ENCODE data around the gene RPS6KL1.
"Not testable (repeated sequence)": the region's sequence is repeated elsewhere in the genome, so short reads cannot be mapped to it uniquely, and the experiment has no call there.

Gene RPS6KL1

DNA sequence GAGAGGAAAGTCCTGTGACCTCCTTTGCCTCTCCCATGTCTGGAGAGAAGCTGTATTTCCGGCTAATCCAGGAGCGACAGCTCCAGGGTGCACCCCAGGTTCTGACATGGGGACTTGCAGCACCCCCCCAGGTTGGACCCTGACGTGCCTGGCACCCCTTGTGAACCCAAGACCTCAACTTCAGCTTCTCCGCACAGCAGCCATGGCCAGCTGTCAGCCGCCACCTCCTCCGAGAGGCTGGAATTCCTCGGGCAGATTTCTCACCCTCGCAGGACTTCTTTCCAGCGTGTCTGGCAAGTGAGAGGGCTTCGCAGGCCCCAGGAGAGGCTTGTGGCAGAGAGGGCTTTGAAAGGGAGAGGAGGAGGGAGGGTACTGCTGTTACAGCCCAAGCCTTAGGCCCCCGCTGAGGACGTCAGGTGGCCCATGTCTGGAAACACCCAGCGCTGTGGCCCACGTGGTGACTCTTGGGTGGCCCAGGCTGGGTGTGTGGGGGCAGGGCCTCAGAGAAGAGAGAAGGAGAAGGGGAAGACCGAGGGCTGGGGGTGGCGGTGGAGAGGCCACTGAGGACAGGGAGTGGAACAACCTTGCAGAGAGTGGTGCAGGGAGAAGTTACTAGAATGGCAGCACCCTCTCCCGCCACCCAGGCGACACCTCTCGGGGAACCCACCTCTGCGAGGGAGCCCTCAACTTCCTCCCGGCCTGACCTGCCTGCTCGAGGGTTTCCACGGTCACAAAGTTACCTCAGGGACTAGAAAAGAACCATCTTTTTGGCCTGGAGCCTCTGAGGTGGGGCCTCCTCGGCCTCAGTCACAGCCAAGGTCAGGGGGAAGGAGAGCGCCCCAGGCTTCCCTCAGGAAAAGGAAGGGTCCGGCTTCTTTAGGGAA, 11.7 kb upstream of the RPS6KL1 start:
- DNase-seq = no peak

DNA sequence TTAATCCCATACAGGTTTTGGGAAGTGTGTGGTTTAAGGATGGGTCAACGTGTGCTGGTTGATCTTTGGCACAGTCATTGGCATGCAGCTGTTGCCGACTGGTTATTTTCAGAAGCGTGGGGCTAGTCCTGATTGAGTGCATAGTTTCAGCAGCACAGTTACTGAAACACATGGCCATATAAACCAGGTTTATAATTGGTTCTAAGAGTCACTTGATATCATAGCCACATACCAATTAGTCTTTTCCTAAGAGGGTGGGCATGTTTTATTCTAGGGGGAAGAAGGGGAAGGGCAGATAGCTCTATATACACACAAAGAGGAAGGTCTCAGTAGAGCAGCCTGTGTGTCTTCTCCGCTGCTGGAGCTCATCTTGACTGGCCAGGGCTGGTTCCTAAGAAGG, 11.0 kb upstream of the RPS6KL1 start:
- no peak for DNase-seq

DNA sequence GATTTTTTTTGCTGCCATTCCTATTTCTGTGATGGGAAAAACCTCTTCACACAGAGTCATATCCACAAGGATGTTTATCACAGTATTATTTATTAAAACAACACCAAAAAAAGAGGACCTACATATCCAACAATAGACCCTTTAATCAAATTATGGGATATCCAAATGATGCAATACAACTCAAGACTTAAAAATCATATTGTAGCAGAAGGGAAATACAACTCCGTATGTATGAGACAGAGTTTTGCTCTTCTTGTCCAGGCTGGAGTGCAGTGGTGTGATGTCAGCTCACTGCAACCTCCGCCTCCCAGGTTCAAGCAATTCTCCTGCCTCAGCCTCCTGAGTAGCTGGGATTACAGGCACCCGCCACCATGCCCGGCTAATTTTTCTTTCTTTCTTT, 9.9 kb upstream of the RPS6KL1 start:
- DNase-seq = not testable (repeated sequence)

DNA sequence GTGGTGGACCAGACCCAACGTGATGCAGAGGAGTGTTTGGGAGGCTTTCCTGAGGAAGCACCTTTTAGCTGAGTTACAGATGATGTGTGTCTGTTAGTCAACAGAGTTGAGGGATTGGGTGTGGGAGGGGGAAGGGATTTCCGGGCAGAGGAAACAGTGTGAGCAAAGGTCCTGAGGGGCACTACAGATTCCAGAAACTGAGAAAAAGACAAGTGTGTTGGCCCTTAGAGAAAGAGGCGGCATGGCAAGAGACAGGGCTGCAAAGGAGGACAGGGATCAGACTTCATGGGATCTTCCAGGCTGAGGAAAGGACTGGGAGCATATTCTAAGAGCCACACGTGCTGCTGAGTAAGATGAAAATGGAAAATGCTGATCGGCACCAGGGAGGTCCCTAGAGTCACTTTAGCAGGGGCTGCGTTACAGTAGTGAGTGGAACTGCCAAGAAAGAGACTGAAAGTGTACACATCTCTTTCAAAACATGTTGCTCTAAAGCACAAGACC, 9.4 kb upstream of the RPS6KL1 start:
- DNase-seq = peak; percentile 27

DNA sequence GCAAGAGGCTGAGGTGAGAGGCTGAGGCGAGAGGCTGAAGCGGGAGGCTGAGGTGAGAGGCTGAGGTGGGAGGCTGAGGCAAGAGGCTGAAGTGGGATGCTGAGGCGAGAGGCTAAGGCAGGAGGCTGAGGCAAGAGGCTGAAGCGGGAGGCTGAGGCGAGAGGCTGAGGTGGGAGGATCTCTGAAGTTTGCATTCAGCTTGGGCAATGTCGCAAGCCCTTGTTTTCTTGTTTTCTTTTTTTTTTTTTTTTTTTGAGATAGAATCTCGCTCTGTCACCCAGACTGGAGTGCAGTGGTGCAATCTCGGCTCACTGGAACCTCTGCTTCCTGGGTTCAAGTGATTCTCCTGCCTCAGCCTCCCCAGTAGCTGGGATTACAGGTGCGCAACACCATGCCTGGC, 8.7 kb upstream of the RPS6KL1 start:
- not testable (repeated sequence) for DNase-seq

DNA sequence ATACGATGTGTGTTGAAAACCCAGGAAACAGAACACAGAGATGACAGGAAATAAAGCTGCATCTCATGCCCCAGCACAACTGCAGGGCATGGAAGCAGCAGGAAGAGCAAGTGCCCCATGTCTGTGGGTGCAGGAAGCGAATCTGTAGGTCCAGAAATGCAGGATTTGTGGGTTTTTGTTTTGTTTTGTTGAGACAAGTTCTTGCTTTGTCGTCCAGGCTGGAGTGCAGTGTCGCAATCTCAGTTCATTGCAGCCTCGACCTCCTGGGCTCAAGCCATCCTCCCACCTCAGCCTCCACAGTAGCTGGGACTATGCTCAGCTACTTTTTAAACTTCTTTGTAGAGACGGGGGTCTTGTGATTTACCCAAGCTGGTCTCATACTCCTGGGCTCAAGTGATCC, 6.2 kb upstream of the RPS6KL1 start:
- no peak for DNase-seq

DNA sequence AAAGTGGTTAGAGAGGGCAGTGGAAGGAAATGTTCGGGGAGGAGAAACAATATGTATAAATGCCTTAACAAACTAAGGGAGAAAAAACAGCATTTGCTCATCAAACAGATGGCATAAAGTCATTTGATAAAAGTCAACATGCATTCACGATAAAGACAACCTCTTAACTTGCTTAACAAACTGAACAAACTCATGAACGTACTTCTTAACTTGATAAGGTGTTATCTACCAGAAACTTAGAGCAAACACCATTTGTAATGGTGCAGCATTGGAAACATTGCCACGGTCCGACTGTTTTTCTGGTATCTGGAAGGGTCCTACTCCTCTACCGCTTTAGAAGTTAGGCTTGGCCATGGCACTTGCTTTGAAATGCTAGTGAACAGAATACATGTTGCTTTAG, 4.2 kb upstream of the RPS6KL1 start:
- DNase-seq = no peak

DNA sequence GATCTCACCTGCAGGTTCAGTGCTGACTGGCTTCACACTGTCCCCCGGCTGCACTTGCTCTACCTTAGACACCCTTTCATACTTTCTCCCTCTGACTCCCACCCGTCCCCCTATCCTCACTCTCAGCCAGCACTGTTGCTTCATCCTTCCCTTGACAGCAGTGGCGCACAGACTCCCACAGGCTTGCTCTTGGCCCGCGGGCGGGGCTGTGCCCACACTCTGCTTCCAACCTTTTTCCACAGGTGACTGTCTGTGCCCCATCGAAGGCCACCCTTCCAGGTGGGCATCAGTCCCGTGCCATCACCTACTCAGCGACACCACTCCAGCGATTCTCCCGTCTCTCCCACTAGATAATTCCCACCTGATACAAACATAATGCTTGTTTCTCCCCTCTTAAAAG, 1.0 kb upstream of the RPS6KL1 start:
- no peak for DNase-seq

DNA sequence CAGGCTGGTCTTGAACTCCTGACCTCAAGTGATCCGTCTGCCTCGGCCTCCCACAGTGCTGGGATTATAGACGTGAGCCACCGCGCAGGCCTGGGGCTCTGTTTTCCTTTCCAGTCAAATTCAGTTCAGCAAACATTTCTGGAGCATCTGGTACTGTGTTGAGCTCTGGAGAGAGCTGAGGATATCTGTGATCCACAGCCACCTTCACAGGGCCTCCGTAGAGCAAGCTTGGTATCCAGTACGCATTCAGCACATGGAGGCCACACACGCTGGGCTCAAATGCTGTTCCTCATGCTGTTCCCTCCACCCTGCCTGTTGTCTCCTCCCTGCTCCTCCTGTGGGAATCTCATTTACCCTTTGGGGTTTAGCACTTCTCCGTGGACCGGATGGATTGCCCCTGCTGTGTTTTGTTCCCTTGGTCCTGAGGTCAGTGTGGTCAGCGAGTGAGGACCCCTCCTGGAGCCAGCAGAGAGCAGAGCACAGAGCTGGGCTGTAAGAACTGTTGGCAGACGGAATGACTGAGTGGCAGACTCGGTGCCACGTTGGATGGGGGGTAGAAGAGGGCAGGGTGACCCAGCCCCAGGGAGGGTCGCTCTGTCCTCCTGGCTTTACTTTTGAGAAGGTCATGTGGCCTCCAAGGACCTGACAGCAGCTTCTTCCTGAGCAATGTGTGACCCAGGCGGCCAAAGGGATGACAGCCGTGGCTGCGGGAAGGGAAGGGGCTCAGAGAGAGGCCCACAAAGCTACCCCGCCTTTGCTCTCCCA, 891 bp downstream of the RPS6KL1 start:
- no peak for DNase-seq

DNA sequence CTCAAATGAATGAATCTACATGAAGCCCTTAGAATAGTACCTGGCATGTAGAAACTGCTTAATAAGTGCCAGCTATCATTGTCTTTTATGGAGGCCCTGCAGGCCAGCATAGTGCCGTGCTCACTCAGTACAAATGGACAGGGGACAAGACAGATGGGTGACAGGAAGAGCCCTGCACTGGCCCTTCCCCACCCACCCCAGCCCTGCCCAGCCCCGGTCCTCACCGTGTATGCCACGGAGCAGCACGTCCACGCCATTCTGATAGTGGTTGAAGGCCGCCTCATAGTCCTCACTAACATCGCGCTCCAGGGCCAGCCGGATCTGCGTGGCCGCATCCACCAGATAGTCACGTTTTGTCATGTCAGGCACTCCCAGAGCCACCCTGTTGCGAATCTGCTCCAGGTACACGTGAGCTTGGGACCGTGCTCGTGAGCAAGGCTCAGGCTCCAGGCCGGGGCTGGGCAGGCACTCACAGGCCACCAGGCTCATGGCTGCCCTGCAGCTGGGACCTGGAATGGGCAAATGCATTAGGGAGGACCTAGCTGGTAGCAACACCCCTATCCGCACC, 1.9 kb downstream of the RPS6KL1 start:
- no peak for DNase-seq

DNA sequence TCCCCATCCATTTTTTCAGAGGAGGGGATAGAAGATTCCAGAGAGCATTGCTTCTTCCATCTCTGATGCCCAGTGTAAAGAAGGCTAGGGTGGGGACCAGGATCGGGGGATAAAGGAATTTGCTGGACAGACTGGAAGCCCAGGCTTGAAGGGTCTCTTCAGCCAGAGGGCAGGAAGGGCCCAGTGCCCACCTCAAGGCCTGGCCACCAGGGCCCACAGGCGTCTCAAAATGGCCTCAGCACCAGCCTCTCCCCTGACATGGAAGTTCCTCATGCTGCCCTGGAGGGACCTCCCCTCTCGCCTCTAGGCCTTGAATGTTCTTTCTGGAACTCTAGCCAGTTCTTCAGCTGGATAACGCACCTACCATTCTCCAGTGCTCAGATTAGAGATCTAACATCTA, 2.8 kb downstream of the RPS6KL1 start:
- DNase-seq = no peak

DNA sequence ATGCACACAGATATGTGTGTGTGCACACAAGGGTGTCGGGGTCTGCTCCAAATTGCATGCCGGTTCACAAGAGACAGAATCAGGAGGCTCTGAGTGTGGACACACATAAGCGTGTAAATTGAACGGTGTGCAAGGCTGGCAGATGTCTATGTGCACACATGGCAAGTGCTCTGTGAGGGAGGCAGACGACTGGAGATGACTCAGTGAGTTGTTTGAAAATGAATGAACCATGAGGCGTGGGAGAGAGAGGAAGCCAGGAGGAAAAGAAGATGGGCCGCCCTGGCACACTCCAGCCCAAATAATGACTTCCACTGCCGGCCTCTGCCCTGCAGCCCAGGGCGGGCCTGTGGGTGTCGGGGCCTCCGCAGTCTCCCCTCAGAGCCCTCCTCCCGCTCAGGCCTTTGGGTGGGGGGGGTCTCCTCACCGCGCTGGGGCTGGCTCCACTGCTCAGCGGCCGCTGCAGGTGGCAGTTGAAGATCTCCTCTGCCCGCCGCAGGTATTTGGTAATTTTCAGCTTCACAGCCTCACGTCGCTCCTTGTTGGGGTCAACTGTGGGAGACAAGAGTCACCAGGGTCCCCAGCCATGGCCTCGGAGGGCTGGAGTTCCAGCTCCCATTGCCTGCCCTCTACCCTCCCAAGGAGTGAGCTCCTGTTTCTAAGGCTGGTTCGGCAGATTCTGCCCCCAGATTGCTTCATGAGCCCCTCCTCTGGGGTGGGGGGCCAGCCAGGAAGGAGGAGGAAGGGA, 3.5 kb downstream of the RPS6KL1 start:
- DNase-seq = no peak

DNA sequence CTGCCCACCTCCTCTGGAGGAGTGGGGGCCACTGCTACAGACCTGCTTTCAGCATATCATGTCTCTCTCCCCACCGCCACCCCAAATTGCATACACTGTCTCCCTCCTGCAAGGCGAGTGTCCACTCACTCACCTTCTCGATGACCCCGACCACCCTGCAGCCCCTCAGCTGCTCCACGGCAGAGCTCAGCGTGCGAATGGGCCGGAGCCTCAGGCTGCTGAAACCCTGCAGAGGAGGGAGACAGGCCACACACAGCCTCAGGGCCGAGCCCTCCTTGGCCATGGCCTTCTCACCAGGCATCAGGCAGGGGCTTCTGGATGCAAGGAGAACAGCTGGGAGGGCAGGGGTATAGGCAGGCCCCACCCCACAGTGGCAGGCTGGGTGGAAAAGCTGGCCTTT, 4.7 kb downstream of the RPS6KL1 start:
- no peak for DNase-seq

DNA sequence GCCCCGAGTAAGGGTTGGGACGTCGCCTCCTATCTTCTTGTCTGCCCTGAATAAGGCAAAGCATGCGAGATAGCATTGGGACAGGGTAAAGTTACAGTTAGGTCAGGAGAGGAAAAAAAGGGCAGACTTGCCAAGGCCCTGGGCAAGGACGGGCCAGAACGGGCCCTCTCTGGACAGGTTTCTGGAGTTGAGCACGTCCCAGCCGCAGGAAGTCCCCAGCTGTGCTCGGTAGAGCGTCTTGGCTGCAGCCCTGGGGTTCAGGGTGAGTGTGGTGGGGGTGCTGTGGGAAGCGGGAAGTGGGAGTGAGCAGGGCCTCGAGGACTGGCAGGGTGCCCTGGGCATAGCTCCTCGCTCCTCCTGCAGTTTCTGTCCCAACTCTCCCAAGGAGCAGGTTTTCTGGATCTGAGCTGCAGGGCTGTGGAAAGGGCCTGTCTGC, 5.4 kb downstream of the RPS6KL1 start:
- DNase-seq = no peak

DNA sequence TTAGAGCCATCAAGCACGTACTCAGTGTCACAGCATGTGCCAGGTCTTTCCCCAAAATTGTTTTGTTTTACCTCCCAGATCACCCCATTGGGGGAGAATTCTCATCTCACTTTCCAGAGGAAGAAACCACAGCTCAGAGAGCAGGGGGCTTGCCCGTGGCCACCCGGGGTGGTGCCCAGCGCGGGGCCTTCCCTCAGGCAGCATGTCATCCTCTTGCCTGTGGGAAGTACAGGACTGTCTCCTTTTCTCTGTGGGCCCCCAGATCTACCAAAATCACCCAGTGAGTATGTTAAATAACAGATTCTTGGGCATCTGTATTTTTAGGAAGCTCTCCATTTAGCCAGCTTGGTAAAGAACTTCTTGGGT, 5.9 kb downstream of the RPS6KL1 start:
- DNase-seq = no peak

DNA sequence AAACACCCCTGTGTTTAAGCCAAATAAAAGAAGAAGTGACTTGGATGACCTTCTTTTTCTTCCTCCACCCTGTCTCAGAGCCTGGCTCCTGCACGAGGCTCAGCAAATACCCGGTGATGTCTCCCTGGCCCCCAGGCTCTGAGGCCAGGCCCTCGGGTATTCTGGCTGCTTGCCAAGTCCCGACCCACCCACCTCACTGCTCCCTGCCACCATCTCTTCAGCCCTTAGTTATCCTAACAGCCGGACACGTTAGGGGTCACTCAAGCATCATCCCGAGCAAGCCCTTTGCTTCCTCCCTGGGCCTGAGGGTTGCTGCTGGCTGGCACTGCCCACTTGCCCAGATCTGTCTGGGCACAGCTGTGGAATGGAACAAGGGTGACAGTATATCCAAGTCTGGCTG, 7.2 kb downstream of the RPS6KL1 start:
- DNase-seq = no peak

DNA sequence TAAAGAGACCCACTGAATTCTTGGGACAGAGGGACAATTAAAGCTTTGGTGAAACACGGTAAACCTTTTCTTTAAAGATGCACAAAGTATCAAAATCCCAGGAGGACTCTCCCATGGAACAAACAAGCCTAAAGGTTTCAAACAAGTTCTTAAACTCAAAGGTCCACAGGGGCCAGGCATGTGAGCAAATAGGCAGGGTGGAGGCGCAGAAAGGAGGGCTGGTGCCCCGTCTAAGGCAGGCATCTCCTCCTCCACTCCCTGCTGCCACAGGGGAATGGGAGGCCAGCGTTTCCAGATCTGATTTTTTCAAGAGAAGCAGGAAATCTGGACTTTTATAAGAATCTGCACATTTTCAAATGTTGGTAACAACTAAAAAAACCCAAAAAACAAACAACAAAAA, 7.6 kb downstream of the RPS6KL1 start:
- DNase-seq = no peak

DNA sequence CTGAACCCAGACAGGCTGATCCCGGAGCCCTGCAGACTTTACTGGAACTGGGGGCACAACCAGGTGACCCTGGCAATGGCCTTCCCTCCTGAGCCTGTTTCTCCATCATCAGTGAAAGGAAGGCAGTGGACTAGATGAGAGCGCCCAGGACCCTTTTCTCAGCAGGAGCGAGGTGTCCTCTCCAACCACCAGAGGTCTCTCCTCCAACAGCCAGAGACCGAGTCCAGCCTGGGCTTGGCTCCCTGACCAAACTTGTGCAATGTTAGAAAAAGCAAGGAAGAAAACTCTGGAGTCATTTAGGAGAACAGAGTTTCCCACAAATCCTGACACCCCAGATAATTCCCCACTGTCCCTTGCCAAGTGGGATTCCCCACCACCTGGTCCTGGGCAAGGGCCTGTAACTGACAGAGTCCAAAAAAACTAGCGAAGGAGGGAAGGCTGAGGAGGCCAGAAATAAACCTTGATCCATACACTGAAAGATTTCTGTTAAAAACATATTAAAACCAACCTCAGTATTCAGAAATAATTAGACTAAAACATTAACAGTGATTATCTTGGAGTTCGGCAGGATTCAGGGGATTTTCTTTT, 9.0 kb downstream of the RPS6KL1 start:
- no peak for DNase-seq

DNA sequence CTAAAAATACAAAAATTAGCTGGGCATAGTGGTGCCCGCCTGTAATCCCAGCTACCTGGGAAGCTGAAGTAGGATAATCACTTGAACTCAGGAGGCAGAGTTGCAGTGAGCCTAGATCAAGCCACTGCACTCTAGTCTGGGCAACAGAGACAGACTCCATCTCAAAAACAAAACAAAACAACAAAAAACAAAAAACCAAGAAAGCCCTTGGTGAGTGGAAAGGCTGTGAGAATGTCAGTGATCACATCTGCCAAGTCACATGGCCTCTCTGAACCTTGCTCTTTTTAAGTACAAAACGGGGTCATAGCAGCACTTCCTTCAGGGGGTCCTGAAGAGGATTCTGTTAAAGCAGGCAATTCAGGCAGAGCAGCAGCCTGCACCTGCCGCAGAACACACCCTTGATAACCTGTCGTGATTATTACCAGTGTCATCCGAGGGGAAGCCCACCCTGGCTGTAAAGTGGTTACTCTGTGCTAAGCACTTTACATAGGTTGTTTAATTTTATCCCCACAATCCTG, 9.6 kb downstream of the RPS6KL1 start:
- no peak for DNase-seq

DNA sequence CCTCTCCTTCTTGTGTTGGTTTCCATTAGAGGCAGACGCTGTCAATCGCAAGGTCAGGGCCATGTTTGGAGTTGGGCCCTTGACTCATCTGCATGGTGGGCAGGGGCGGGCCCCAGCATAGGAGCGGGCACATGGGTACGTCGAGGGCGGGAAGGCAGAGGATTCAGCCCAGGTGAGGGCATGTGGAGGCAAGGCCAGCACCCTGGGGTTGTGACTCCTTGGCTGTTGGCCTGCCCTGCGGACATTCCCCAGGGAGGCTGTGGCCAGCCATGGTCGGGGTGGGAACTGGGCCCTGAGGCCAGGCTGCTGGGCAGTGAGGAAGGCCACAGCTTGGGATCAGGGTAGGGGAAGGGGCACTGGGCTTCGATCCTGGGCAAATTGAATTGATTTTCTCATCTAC, 10.3 kb downstream of the RPS6KL1 start:
- DNase-seq = no peak

DNA sequence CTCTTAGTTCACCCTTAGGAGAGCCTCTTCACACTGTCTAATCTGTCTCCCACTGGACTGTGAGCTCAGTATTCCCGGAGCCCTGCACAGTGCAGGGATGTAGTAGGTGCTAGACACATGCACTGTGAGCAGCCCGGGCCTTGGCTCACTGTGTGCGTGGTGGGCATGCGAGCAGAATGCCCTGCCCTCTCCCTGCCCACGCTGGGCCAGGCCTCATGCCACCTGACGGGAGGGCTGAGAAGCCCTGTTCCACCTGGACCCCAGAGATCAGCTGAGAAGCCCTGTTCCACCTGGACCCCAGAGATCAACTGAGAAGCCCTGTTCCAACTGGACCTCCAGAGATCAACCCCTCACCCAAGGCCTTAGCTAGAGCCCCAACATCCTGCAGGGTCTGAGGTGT, 10.9 kb downstream of the RPS6KL1 start:
- DNase-seq = no peak

DNA sequence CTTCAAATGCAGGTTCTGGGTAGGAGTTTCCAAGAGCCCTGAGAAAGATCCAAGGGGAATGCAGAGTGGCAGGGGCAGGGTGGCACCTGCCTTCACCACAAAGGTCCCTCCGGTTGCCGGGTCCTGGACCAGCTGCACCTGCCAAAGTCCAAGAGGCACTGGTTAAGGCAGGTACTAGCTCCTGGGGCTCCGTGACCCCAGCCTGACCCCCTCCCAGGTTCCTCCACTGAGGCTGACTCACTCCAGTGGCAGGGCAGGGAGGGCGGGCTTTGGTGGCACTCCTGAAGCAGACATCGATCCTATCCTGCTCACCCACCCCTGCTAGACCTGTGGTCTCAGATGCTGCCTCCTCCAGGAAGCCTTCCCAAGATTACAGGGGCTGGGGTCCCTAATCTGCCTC, 11.4 kb downstream of the RPS6KL1 start:
- no peak for DNase-seq

DNA sequence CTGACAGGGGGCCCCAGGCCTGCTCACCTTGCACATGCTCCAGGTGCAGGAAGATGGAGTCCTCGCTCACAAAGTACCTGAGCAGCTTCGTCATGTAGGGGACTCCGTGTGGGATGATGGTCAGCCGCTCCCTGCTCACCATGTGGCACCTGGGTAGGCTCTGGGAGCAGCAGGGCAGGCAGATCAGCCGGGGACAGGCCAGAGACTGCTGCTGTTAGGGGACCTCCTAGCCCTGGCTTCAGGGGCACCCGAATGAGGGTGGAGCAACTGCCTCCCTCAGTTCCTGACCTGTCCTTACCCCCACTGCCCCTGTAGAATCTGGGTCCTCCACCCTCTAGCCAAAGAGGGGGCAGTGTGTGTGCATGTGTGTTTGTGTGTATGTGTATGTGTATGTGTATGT, 11.8 kb downstream of the RPS6KL1 start:
- no peak for DNase-seq
